HG03442 (cell line): Measurements from ENCODE around the gene ATP6V1F.
"Not testable (repeated sequence)": the region's sequence is repeated elsewhere in the genome, so short reads cannot be mapped to it uniquely, and the experiment has no call there.

Source experiments
- ATAC-seq: cut with Tn5 transposase; IDR thresholded peaks from one replicate; pipeline ENCODE4 v1.9.1; 2021; ENCODE audit warnings: mild to moderate bottlenecking, moderate library complexity; ENCODE audit not compliant: unreplicated experiment

The ATP6V1F gene

GRCh38 chr7:128894101-128894440 lies 31.4 kb downstream of the ATP6V1F start:
- ATAC-seq: no peak

DNA sequence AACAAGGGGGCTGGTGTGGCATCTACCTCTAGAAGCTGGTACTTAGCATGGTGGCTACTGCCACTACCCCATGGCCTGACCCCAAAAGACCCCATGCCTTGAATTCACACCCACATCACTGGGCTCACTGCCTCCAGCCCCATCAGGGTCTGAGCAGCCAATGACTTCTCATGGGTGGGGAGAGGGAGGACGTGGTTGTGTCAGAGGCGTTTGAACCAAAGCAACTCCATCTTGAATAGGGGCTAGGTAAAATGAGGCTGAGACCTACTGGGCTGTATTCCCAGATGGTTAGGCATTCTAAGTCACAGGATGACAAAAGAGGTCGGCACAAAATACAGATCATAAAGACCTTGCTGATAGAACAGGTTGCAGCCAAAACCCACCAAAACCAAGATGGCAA lies 32.7 kb downstream of the ATP6V1F start:
- no peak for ATAC-seq

DNA sequence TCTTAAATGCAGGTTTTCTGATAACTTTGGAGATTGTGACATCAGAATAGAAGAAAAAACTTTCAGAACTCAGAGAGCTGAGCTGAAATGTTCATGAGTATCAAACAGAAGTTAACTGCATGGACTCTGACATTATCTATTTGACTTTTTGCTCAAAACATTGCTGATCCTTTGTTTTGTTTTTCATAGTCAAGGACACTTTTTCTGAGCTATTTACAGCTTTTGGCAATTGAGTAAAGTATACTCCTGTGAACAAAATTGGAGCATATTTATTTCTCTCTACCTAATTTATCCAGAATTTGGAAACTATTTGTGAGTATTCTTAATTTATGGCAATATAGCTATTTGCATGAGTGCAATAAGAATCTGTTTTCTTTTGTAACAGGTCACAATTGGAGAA lies 36.7 kb downstream of the ATP6V1F start:
- no peak for ATAC-seq

GRCh38 chr7:128900237-128900636 lies 37.6 kb downstream of the ATP6V1F start:
- ATAC-seq: no peak

DNA sequence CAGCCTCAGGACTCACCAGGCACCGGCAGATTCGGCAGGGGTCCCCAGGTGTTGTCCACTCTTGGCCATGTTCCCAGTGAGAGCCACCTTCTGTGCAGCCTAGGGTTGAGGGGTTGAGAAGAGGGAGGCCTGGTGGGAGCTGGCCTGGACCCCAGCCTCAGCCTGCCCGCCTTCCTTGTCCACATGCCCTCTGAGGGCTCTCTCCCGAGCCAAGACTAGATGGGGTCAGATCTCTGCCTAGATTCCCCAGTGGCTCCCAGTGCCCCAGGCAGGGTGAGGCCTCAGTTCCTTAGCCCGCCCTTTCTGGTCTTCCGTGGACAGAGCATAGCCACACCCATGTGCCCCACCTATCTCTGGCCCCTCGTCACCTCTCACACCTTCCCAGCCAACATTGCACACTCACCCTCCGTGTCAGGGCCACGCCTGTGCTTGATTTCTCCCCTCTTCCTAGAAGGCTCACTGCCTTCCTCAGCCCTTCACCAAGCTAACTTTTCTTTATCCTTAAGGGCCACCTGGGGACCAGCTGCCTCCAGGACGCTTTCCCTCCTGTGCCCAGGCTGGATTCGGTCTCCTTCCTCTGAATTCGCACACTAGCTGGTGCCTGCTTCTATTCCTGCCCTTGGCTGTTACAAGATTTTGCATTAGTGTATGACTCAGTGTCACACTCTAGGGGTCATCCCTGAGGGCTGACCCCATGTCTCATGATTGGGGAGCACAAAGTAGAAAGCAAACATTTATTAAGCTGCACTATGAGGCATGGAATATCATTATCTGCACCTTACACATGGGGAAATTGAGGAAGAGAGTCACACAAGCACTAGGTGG lies 40.3 kb downstream of the ATP6V1F start:
- ATAC-seq: no peak

GRCh38 chr7:128903621-128904361 lies 41.1 kb downstream of the ATP6V1F start:
- ATAC-seq: no peak

DNA sequence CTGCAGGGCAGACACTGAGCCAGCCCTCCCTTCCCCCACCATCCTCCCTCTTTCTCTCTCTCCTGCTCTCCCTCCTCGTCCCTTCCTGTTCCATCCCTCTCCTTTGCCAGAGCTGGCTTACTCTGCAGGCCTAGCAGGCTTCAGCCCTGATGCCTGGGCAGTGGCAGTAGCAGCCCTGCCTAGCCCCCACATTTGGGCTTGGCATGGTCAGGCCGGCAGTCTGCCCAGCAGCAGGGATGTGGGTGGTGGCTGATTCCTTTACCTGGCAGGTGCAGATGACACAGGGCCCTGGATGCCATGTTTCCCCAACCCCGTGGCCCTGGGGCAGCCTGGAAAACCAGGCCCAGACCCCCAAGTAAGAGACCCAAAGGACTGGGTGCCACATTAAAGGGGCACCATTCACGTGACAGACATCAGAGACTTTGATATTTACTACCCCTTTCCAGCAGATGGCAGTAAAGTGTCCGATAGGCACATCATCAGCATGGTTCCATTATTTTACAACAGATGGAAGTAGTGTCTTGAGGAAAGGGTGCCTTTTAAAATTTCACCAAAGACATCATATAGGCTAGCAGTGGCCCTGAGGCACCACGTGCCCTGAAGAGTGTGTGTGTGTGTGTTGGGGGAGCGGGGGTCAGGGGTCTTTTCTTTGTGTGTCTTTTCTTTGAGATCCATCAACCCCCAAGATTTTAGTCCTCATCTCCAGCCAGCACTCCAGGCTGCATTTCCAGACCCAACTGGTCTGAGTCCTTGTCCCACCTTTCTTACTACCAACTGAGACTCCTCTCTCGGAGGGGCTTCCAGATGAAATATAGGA lies 41.9 kb downstream of the ATP6V1F start:
- no peak for ATAC-seq

DNA sequence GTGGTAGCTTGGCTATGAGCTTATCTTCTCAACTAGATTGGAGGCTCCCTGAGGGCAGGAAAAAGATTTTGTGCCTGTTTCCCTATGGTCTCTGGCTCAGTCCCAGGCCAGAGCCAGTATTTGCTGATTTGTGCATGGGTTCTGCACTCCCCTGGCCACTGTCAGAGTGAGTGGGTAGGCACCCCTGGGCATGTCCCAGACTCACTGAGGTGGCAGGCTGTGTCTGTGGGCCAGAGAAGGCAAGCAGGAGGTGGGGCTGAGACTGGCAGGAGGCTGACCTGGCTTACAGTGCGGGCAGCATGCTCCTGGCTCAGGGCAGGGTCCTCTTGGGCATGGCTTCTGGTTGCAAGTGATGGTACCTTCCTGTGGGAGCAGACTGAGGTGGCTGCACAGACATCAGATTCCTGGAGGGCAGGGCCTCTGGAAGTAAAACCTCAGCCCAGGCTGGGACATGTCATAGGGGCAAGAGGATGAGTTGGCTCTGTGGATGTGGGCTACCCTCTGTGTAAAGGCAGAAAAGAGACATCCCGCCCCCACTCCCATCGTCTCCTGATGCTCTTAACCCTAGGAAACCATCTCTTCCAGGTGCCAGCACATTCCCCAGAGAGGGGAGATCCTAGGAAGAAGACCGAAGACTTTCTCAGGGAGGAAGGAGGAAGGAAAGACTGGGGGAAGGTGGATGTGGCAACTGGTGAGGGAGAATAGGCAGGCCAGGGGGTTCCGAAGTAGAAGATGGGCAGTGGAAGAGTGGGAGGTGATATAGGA lies 43.5 kb downstream of the ATP6V1F start:
- ATAC-seq: no peak

GRCh38 chr7:128906766-128907559 lies 44.3 kb downstream of the ATP6V1F start:
- ATAC-seq: no peak

DNA sequence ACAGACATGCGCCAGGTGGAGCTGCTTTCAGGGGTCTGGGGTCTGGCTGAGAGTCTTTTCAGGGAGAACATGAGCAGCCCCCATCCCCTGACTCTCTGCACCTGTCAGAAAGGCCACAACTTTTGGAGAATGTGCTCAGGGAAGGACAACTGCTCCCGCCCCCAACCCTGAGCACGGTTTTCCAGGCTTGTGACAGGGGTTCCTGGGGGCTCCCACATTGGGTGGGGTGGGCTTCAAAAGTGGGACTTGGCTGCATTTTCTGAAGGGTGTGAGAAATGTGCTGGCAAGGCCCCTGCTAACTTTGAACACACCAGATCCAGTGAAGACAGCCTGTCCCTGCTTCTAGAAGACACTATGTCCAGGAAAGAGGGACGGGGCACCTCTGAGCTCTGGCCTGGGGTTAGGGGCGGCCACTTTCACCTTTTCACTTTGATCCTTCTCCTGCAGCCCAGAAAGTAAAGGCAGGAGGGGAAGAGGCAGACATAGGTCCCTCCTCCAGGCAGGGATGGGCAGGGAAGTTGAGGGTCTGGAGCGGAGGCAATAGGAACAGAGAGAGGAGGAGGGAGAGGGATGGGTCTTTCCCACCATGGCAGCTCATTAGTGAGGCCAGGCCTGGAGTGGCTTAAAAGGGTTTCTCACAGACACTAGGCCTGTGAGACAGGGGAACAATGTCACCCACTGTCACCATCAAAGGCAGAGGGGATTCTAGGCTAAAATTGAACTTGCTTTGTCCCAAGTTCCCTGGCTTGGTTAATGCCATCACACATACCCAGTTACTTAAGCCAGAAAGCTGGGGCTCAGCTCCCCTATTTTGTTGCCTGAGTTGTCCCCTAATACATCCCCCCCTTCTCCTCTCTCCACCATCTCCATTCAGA lies 46.3 kb downstream of the ATP6V1F start:
- ATAC-seq: no peak

GRCh38 chr7:128909625-128910568 lies 47.2 kb downstream of the ATP6V1F start:
- ATAC-seq: no peak

GRCh38 chr7:128910569-128910945 lies 47.9 kb downstream of the ATP6V1F start, which contains the start of gene KCP:
KCP (minus strand) TSS chr7:128910709; CDS start chr7:128910676, 33 bp downstream.
- no peak for ATAC-seq

- no peak for ATAC-seq
These were observed 48.9 kb downstream of the ATP6V1F start for GRCh38 chr7:128911423-128912031.

- no peak for ATAC-seq
These were observed 49.6 kb downstream of the ATP6V1F start for GRCh38 chr7:128912281-128912680.

DNA sequence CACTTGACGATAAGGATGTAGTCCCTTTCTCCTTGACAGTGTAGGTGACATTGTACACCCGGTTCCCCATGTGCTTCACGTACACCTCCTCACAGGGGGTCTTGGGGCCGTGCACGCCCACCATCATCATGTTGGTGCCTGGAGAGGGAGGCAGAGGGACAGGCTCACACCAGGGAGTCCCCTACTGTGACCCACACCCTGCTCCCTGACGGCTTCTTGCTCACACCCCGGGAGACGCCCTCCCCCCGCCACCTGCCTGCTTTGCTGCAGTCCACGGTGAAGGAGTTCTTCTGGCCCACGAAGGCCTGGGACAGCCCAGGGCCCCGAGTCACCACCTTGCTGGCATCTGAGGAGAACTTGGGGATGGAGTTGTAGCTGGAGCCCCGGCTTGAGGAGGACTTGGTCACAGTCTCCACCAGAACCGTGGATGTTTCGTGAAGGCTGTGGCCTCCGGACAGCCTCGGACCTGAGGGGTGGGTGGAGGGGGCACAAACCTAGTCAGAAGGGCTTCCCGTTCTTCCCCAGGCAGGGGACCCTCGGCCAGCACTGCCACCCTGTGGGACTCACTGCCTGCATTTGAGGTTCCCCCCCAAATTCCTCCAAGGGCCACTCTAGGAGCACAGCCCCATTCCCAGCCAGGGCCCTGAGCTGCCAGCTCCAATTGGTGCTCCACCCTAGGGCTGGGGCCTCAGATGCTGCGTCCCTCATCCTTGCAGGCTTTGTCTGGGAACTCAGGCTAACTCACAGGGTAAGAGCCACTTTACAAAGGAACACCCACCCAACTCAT lies 50.2 kb downstream of the ATP6V1F start:
- ATAC-seq: not testable (repeated sequence)

- ATAC-seq: no peak
These were observed 51.4 kb downstream of the ATP6V1F start for GRCh38 chr7:128913870-128914565.
